RWPE2 (cell line): ENCODE data around the gene HADHA.

Experiments used
- ATAC-seq: fragments of 200-7000 bp; cut with Tn5 transposase; 3 replicates; pipeline ENCODE4 v1.9.1; 2021; ENCODE audit warnings: low read depth
- DNase-seq: peaks from one replicate; pipeline ENCODE4 v3.0.0-alpha.2; 2020; ENCODE audit warnings: low spot score
- H3K27ac ChIP-seq: fragments of 450-650 bp; 2 replicates; pipeline ENCODE4 v1.5.1; 2017; ENCODE audit warnings: mild to moderate bottlenecking; ENCODE audit not compliant: poor library complexity, severe bottlenecking
- H3K27me3 ChIP-seq: fragments of 250-450 bp; sonication (Bioruptor Pico); 2 replicates; pipeline ENCODE4 v1.5.1; 2021; ENCODE audit warnings: mild to moderate bottlenecking, moderate library complexity; ENCODE audit not compliant: insufficient read depth, poor library complexity, severe bottlenecking
- H3K36me3 ChIP-seq: fragments of 250-450 bp; sonication (Bioruptor Pico); 2 replicates; pipeline ENCODE4 v1.5.1; 2020; ENCODE audit warnings: low read depth, mild to moderate bottlenecking, moderate library complexity
- H3K4me1 ChIP-seq: fragments of 250-450 bp; sonication (Bioruptor Pico); 2 replicates; pipeline ENCODE4 v1.5.1; 2021; ENCODE audit warnings: mild to moderate bottlenecking, moderate library complexity; ENCODE audit not compliant: insufficient read depth, poor library complexity, severe bottlenecking
- H3K4me3 ChIP-seq: fragments of 250-450 bp; sonication (Bioruptor Pico); 2 replicates; pipeline ENCODE4 v1.5.1; 2021; ENCODE audit warnings: mild to moderate bottlenecking, moderate library complexity; ENCODE audit not compliant: severe bottlenecking
- H3K9me3 ChIP-seq: fragments of 250-450 bp; sonication (Bioruptor Pico); 2 replicates; pipeline ENCODE4 v1.5.1; 2021; ENCODE audit warnings: mild to moderate bottlenecking, moderate library complexity; ENCODE audit not compliant: severe bottlenecking
- TF ChIP-seq, protein P1 (sequence below): fragments of 450-650 bp; IDR thresholded peaks from one replicate; pipeline ENCODE4 v1.5.1; 2017; ENCODE audit warnings: mild to moderate bottlenecking, moderate library complexity; ENCODE audit not compliant: poor library complexity, severe bottlenecking

The HADHA gene

DNA sequence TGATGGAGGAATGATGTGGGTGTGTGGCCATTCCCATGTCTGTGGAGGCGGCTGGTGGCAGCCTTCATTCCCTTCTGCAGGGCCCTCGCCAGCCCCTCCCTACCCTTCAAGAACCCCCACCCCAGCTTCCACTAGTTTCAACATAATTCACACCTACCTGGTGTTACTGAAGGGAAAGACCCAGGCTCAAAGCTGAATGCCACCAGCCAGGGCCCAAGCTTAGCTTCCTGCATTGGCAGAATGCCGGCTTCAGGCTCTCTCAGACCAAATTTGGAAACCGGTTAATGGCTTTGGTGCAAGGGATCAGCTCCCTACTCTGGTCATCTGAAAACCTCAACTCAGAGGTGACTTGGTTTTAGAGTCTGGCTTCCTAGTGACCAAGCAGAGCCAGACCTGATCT is 54.7 kb downstream of the HADHA start:
- no peaks in the 10 kb centered on the region for H3K27me3 ChIP-seq
- H3K4me1 ChIP-seq, result no peaks in the 10 kb centered on the region
- H3K36me3 ChIP-seq, result peaks cover 33% of the 10 kb centered on the region
- H3K4me3 ChIP-seq, result no peak overlapping the region
- ATAC-seq, result no peak
- no peak for DNase-seq
- no peak overlapping the region for H3K27ac ChIP-seq
- no peaks in the 10 kb centered on the region for H3K9me3 ChIP-seq
- TF ChIP-seq, protein P1, sequence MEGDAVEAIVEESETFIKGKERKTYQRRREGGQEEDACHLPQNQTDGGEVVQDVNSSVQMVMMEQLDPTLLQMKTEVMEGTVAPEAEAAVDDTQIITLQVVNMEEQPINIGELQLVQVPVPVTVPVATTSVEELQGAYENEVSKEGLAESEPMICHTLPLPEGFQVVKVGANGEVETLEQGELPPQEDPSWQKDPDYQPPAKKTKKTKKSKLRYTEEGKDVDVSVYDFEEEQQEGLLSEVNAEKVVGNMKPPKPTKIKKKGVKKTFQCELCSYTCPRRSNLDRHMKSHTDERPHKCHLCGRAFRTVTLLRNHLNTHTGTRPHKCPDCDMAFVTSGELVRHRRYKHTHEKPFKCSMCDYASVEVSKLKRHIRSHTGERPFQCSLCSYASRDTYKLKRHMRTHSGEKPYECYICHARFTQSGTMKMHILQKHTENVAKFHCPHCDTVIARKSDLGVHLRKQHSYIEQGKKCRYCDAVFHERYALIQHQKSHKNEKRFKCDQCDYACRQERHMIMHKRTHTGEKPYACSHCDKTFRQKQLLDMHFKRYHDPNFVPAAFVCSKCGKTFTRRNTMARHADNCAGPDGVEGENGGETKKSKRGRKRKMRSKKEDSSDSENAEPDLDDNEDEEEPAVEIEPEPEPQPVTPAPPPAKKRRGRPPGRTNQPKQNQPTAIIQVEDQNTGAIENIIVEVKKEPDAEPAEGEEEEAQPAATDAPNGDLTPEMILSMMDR, result no peak

DNA sequence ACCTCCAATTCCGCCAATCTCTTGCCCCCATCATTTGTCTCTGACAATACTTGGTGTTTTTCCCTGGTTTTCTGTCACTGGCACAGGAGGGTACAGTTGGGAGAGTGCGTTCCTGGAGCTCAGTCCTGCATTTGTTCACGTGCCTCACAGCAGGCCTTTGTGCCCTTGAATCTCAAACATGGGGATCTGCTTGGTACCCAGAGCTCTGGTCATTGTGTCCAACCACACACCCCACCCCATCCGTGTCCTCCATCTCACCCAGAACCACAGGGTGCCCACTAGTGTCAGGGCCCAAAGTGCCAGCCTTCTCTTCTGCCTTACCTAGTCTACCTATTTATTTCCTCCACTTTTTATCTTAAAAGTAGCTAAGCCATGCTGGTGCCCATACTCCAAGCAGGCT is 55.3 kb downstream of the HADHA start:
- Histone ChIP-seq H3K27me3 (no peaks in the 10 kb centered on the region), H3K4me3 (no peak overlapping the region), H3K36me3 (peaks cover 27% of the 10 kb centered on the region), H3K9me3 (no peaks in the 10 kb centered on the region), H3K27ac (no peak overlapping the region), H3K4me1 (no peaks in the 10 kb centered on the region)
- ATAC-seq (no peak), DNase-seq (no peak)
- TF ChIP-seq, protein P1, result no peak

DNA sequence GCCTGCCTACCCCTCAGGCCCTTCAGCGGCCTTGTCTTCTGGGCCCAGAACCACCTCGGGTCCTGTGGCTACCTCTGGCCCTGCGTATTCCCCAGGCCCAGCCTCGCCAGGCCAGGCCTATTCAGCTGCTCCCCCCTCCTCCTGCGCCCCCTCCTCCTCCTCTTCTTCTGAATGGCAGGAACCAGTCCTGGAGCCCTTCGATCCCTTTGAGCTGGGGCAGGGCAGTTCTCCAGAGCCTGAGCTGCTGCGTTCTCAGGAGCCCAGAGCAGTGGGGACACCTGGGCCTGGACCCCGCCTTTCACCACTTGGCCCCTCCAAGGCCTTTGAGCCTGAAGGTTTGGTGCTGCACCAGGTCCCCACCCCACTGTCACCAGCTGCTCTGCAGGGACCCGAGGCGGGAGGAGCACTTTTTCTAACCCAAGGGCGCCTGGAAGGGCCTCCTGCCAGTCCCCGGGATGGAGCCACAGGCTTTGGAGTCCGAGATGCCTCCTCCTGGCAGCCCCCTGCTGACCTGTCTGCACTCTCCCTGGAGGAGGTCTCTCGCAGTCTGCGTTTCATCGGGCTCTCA is 56.8 kb downstream of the HADHA start:
- DNase-seq (no peak), ATAC-seq (no peak)
- no peaks in the 10 kb centered on the region for H3K4me1 ChIP-seq
- H3K4me3 ChIP-seq, result no peak overlapping the region
- TF ChIP-seq, protein P1, result no peak
- no peaks in the 10 kb centered on the region for H3K27me3 ChIP-seq
- H3K36me3 ChIP-seq, result peaks cover 18% of the 10 kb centered on the region
- no peak overlapping the region for H3K27ac ChIP-seq
- no peaks in the 10 kb centered on the region for H3K9me3 ChIP-seq

GRCh38 chr2:26187114-26187513 is 57.3 kb downstream of the HADHA start:
- no peak for ATAC-seq
- Histone ChIP-seq H3K27ac (no peak overlapping the region), H3K9me3 (no peaks in the 10 kb centered on the region), H3K4me1 (no peaks in the 10 kb centered on the region), H3K27me3 (no peaks in the 10 kb centered on the region), H3K36me3 (peaks cover 13% of the 10 kb centered on the region), H3K4me3 (no peak overlapping the region)
- TF ChIP-seq, protein P1, result no peak
- no peak for DNase-seq

DNA sequence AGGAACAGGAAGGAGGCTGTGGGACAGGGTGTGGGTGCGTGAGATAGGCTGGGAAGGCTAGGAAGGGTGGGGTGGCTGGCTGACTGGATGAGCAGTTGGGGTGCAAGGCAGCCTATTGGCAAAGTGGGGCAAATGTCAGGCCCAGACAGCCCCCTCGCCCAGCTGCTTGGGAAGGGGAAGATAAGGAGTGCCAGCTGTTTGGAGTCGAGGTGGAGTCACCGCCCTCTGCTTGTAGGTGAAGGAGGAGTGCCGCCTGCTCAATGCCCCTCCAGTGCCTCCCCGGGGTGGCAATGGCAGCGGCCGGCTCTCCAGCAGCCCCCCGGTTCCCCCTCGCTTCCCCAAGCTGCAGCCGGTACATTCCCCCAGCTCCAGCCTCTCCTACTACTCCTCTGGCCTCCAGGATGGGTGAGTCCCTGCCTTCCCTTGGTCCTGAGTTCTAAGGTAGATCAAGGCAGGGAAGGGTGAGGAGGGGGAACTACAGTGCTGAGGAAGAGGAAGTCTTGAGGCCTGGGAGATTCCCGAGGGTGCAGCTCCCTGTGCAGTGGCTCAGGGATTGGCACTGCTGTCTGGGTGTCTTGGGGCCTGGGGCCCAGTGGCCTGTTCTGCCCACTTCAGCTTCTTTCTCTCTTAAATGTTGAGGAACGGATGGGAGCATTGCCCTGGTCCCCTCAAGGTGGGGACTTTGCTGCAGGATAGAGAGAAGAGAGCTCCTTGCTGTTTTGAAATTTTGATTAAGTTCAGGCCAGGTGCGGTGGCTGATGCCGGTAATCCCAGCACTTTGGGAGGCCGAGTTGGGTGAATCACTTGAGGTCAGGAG is 58.3 kb downstream of the HADHA start:
- Histone ChIP-seq H3K4me1 (no peaks in the 10 kb centered on the region), H3K27me3 (no peaks in the 10 kb centered on the region), H3K9me3 (no peaks in the 10 kb centered on the region), H3K36me3 (peaks cover 6% of the 10 kb centered on the region), H3K4me3 (no peak overlapping the region), H3K27ac (no peak overlapping the region)
- DNase-seq (no peak), ATAC-seq (no peak)
- TF ChIP-seq, protein P1, result no peak
